Ascending aorta (tissue), 2 donors: ENCODE data around the gene COL19A1. TPM values are rescaled to one million over a fixed set of nuclear protein-coding genes. Genes with fewer than 3 reads are reported as not detected.
"Not testable (repeated sequence)": the region's sequence is repeated elsewhere in the genome, so short reads cannot be mapped to it uniquely, and the experiment has no call there.

Source experiments
- DNase-seq, 2 donors: peaks; one replicate each; pipeline ENCODE4 v3.0.0-alpha.2; 2019; ENCODE audit warnings: low spot score in 2 of 2
- H3K27ac ChIP-seq, 2 donors: fragments of 200-600 bp; sonication (generic); one replicate each; pipeline ENCODE4 v1.5.1; 2016 to 2017; ENCODE audit warnings: mild to moderate bottlenecking in 1 of 2
- H3K27me3 ChIP-seq: fragments of 200-600 bp; sonication (generic); one replicate; pipeline ENCODE4 v1.5.1; 2017
- H3K36me3 ChIP-seq, 2 donors: fragments of 200-600 bp; sonication (generic); one replicate each; pipeline ENCODE4 v1.5.1; 2016
- H3K4me1 ChIP-seq, 2 donors: fragments of 200-600 bp; sonication (generic); one replicate each; pipeline ENCODE4 v1.5.1; 2016 to 2017; ENCODE audit warnings: mild to moderate bottlenecking in 1 of 2
- H3K4me3 ChIP-seq, 2 donors: fragments of 200-600 bp; sonication (generic); one replicate each; pipeline ENCODE4 v1.5.1; 2016 to 2017; ENCODE audit warnings: mild to moderate bottlenecking in 1 of 2
- H3K9me3 ChIP-seq, 2 donors: fragments of 200-600 bp; sonication (generic); one replicate each; pipeline ENCODE4 v1.5.1; 2016
- CTCF ChIP-seq, 3 experiments: fragments of 200-600 bp in 2 of 3; fragments of 450-650 bp in 1 of 3; sonication (generic) in 2 of 3; IDR thresholded peaks; one replicate each; pipeline ENCODE4 v1.5.1; 2016 to 2019; ENCODE audit warnings: antibody characterized with exemption in 3 of 3, mild to moderate bottlenecking in 1 of 3, moderate library complexity in 1 of 3
- intact Hi-C: fragments of 100-400 bp; cut with DNase I; formaldehyde crosslinking; loops from one replicate; pipeline ENCODE4 v1.15.1; 2023
- total RNA-seq: library from RNA; depleted of rRNA; stranded (reverse); fragments of >200 nt; gene quantifications from one replicate; pipeline ENCODE4 v1.1.0, GENCODE V29; 2016

The COL19A1 gene
- total RNA-seq, 1 donor from 2014 or later, result not detected

GRCh38 chr6:69883551-69883950 is 17.2 kb downstream of the COL19A1 start:
- H3K27me3 ChIP-seq, result no peaks in the 10 kb centered on the region
- H3K36me3 ChIP-seq, result no peaks in the 10 kb centered on the region
- no peak overlapping the region for H3K27ac ChIP-seq
- TF ChIP-seq CTCF (IDR thresholded peaks at IDR 0.05), result no peak
- H3K9me3 ChIP-seq, result no peaks in the 10 kb centered on the region
- DNase-seq, result no peak
- no peak overlapping the region for H3K4me3 ChIP-seq
- H3K4me1 ChIP-seq, result no peaks in the 10 kb centered on the region
- intact Hi-C loops, result no loop called here

GRCh38 chr6:69884231-69884630 is 17.9 kb downstream of the COL19A1 start:
- intact Hi-C loops, result no loop called here
- no peaks in the 10 kb centered on the region for H3K27me3 ChIP-seq
- no peaks in the 10 kb centered on the region for H3K9me3 ChIP-seq
- TF ChIP-seq CTCF (IDR thresholded peaks at IDR 0.05), result no peak
- H3K4me1 ChIP-seq, result no peaks in the 10 kb centered on the region
- DNase-seq, result no peak
- no peak overlapping the region for H3K27ac ChIP-seq
- H3K4me3 ChIP-seq, result no peak overlapping the region
- H3K36me3 ChIP-seq, result no peaks in the 10 kb centered on the region

- no peak for DNase-seq
- H3K27ac ChIP-seq, result no peak overlapping the region
- intact Hi-C loops, result no loop called here
- H3K9me3 ChIP-seq, result no peaks in the 10 kb centered on the region
- H3K4me1 ChIP-seq, result no peaks in the 10 kb centered on the region
- no peaks in the 10 kb centered on the region for H3K27me3 ChIP-seq
- H3K36me3 ChIP-seq, result no peaks in the 10 kb centered on the region
- no peak overlapping the region for H3K4me3 ChIP-seq
- no peak for TF ChIP-seq CTCF (IDR thresholded peaks at IDR 0.05)
Observed at GRCh38 chr6:69887026-69887425, 20.7 kb downstream of the COL19A1 start.

- no peaks in the 10 kb centered on the region for H3K27me3 ChIP-seq
- intact Hi-C loops, result no loop called here
- no peak for TF ChIP-seq CTCF (IDR thresholded peaks at IDR 0.05)
- no peak overlapping the region for H3K4me3 ChIP-seq
- no peak for DNase-seq
- H3K27ac ChIP-seq, result no peak overlapping the region
- H3K9me3 ChIP-seq, result no peaks in the 10 kb centered on the region
- no peaks in the 10 kb centered on the region for H3K36me3 ChIP-seq
- H3K4me1 ChIP-seq, result no peaks in the 10 kb centered on the region
Observed at GRCh38 chr6:69887714-69888345, 21.5 kb downstream of the COL19A1 start.

GRCh38 chr6:69888482-69889233 is 22.3 kb downstream of the COL19A1 start:
- intact Hi-C loops, result no loop called here
- H3K4me3 ChIP-seq, result no peak overlapping the region
- no peak for DNase-seq
- no peak overlapping the region for H3K27ac ChIP-seq
- no peaks in the 10 kb centered on the region for H3K9me3 ChIP-seq
- H3K4me1 ChIP-seq, result no peaks in the 10 kb centered on the region
- H3K27me3 ChIP-seq, result no peaks in the 10 kb centered on the region
- H3K36me3 ChIP-seq, result no peaks in the 10 kb centered on the region
- no peak for TF ChIP-seq CTCF (IDR thresholded peaks at IDR 0.05)

- H3K4me3 ChIP-seq, H3K9me3 ChIP-seq, H3K36me3 ChIP-seq, DNase-seq, H3K27ac ChIP-seq, intact Hi-C loops, H3K4me1 ChIP-seq, H3K27me3 ChIP-seq: not testable (repeated sequence)
Observed at GRCh38 chr6:69889234-69889974, 23.0 kb downstream of the COL19A1 start.

GRCh38 chr6:69892561-69892960 is 26.2 kb downstream of the COL19A1 start:
- H3K27ac ChIP-seq, H3K27me3 ChIP-seq, H3K4me1 ChIP-seq, H3K9me3 ChIP-seq, H3K4me3 ChIP-seq, DNase-seq, intact Hi-C loops, H3K36me3 ChIP-seq: not testable (repeated sequence)

- H3K4me1 ChIP-seq, DNase-seq, H3K27ac ChIP-seq, H3K4me3 ChIP-seq, H3K36me3 ChIP-seq, H3K9me3 ChIP-seq, H3K27me3 ChIP-seq, intact Hi-C loops: not testable (repeated sequence)
Observed at GRCh38 chr6:69893266-69893665, 26.9 kb downstream of the COL19A1 start.
